Activated T-cell treated with anti-CD3 and anti-CD28 coated beads for 24 hours (primary cell): ENCODE data around the gene ANKRD53.
"Not testable (repeated sequence)": the region's sequence is repeated elsewhere in the genome, so short reads cannot be mapped to it uniquely, and the experiment has no call there.

ENCODE experiments used
- DNase-seq: peaks from one replicate; pipeline ENCODE4 v3.0.0-alpha.2; 2020; ENCODE audit warnings: low read depth

Gene ANKRD53

GRCh38 chr2:70991742-70992141 lies 13.3 kb downstream of the ANKRD53 start:
- DNase-seq = no peak

GRCh38 chr2:70992945-70993853 lies 14.8 kb downstream of the ANKRD53 start:
- DNase-seq = no peak

DNA sequence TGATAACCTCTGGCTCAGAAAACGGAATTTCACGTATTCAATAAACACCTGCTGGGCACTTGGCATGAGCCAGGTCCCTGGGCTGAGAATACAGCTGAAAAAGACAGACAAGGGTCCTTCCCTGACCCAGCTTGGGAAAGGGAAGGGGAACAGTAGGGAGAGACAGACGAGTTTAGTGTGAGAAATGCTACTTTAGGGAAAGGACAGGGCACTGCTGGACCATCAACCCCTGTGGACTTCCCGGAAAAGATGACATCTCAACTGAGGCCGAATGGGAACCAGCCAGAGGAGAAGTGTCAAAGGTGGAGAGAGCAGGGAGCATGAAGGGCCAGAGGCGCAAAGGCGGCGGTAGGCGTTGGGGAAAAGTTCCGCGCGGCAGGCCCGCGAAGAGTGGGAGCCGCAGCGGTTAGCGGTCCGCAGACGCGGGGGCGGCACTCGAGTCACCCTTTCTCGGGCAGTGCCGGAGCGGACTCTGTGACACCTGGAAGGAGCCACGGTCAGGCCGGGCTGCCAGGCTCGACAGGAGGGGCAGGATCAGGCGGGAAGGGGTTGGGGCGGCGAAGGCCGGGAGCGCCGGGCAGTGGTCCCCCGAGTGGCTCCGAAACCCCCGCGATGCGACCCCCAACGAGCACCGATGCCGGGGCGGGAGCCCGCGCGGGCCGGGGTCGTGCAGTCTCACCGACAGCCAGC lies 15.7 kb downstream of the ANKRD53 start:
- DNase-seq = peak; percentile 36

- peak; percentile 91 for DNase-seq
Measured at GRCh38 chr2:70994699-70995425, 16.4 kb downstream of the ANKRD53 start, which contains the start of gene TEX261. Gene TEX261, minus strand, starts transcription at chr2:70994873. Its CDS starts 116 bp downstream, at chr2:70994757.

DNA sequence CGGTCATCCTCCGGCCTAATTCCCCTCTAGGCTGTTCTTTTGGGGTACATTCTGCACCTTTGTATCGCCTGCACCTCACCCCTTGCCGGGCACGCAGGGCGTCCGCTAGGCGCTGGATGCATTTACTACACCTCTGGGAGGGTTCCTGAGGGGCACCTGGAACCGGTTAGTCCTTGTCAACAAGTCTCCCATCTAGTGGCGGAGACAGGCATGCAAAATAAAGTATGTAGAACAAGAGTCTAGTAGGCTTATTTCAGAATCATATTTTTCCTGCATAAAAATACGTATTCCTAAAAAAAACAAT lies 16.9 kb downstream of the ANKRD53 start:
- peak; percentile 38 for DNase-seq

- not testable (repeated sequence) for DNase-seq
Measured at GRCh38 chr2:70998885-70999284, 20.5 kb downstream of the ANKRD53 start.

- no peak for DNase-seq
Measured at GRCh38 chr2:70999362-70999761, 20.9 kb downstream of the ANKRD53 start.

DNA sequence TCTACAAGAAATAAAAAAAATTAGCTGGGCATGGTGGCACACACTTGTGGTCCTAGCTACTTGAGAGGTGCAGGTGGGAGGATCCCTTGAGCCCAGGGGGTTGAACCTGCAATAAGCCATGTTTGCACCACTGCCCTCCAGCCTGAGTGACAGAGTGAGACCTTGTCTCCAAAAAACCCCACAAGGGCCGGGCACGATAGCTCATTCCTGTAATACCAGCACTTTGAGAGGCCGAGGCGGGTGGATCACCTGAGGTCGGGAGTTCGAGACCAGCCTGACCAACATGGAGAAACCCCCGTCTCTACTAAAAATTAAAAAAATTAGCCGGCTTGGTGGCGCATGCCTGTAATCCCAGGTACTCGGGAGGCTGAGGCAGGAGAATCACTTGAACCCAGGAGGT lies 21.5 kb downstream of the ANKRD53 start:
- not testable (repeated sequence) for DNase-seq

GRCh38 chr2:71000780-71001591 lies 22.6 kb downstream of the ANKRD53 start:
- peak; percentile 78 for DNase-seq

GRCh38 chr2:71001592-71001927 lies 23.1 kb downstream of the ANKRD53 start:
- no peak for DNase-seq

DNA sequence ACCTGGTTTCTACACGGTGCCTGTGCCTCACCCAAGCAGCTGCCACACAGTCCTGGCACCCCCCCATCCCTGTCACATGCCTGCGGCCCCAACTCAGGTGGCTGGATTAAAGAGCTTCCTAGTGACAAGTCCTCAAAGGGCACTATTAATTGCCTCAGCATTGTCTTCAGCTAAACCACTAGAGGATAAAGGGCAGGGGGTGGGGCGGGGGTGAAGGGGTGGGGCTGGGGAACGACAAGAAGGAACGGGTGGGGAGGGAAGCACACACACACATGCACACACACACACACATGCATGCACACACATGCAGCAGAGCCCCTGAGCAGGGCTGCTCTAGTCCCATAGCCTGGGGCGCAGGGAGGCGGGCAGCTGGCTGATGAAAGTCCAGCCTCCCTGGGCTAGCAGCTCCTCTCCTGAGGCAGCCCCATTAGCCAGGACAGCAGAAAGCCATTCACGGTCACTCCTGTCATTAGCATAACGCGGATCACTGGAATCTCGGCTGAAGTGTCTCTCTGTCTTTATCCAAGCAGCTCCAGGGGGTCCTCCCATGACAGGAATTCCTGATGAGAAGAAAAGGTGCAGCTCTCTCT lies 23.6 kb downstream of the ANKRD53 start:
- DNase-seq = no peak

DNA sequence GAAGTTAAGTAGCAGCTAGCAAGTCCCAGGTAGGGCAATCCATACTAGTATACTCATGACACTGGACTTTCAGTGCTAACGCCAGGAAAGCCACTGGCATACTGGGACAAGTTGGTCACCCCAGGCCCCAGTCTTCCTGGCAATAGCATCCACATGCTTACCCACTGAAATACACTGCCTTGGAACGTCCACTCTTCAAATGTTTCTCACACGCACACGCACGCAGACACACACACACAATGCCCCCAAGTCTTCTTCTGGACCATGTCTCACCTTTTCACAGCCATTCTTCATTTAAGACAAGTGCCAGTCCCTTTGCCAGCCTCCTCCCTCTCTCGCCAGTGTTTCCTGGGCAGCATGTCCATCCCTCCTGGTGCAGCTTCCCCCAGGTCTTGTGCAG lies 25.0 kb downstream of the ANKRD53 start:
- DNase-seq = no peak

DNA sequence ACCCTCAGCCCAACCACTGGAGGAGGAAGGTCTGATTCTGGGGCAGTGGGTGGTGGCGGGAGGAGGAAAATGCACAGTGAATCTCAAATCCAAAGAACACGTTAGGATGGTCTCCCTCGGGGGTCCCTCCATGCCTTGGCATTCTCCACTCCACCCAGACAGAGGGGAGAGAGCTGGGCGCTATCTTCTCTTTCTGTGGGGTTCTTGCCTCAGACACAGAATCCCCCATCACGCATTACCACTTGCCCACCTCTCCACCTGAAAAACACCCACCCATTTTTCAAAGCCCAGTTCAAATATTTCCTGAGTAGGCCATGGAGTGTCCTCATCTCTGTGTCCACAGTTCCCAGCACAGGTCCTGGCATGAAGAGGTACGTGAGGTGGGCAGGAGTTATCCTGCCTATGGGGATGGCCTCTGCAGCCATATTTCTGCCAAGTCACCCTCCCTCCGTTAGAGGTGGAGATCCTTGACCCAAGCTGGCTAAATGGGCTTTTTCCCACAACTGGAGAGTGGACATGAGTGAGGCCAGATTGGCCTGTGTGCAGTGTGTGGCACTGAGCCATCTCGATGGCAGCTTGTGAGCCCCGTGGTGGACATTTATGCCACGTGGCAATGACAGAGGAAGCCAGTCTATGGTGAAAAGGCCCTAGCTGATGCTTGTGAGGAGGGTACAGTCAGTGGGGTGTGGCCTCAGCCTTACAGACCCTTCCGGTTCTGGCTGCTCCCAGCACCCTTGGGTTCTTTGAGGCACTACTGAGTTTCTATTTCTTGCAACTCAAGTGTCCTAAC lies 25.7 kb downstream of the ANKRD53 start:
- DNase-seq = no peak

- no peak for DNase-seq
Measured at GRCh38 chr2:71004857-71005256, 26.4 kb downstream of the ANKRD53 start.

GRCh38 chr2:71005271-71006202 lies 27.1 kb downstream of the ANKRD53 start:
- no peak for DNase-seq

DNA sequence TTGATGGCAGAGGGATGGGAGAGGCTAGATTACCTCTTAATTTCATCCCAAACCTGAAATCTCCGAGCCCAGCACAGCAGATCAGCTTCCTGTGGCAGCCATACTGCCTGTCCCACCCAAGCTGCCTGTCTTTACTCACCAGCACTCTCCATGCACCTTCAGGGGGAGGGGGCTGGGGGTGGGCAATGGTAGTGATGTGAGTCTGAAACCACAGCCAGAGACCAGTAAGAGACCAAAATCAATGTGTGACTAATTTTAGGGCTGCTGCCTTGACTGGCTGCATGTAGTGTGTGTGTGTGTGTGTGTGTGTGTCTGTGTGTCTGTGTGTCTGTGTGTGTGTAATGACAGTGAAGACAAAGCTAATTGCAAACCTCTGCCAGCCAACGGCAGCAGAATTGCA lies 27.9 kb downstream of the ANKRD53 start:
- DNase-seq = no peak

DNA sequence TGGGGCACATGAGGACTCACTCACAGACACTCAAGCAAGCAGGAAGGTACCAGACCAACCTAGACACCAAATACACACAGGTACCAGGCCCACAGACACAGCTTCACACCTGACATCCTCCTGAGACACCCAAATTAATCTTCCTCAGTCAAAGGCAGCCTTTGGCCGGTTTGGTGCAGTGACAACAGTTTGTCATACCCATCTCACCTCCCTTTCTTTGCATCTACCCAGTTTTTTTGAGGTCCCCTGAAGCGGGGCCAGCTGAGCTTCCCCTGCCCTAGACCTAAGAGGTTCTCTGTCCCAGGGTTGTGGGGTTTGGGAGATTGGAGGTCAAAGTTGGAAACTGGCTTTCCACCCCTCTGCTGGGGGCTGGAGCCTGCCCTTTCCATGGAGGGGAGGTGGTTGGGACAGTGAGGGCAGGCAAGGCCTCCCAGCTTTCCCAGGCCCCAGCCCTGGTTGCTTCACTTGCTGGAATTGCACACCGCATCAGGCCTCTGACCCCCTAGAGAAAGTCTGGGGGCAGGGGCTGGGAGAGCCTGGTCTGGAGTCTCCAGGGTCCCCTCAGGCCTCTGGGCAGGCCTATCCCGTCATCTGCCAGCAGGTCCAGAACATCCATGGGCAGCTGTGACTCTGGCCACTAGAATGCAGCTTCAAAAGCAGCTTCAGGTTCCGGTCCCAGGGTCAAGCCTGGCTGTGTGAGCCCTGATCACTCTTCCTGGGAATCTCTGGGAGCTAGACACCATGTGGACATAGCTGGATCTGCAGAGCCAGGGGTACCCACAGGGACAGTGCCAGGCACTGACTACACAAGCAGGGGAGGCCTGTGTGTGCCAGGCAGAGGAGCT lies 28.7 kb downstream of the ANKRD53 start:
- DNase-seq = no peak

DNA sequence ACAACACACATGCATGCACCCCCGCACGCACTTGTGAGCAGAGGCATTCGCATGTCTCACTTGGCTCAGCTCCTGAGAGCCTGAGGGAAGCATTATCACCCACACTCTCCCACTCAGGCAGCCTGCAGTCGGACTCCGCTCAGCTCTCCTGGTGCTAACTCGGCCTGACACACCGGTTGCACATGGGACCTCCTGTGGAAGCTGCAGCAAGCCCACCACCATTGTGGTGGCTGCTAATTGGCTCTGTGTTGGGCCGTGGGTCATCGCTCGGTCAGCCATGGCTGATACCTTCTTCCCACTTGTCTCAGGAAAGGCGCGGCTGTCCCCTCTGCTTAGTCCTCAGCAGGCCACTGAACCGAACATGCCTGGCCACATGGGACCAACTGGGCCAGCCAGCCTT lies 29.9 kb downstream of the ANKRD53 start:
- DNase-seq = no peak

- not testable (repeated sequence) for DNase-seq
Measured at GRCh38 chr2:71011786-71012185, 33.4 kb downstream of the ANKRD53 start.
